Keratinocyte (primary cell): Measurements from ENCODE around the gene FANCB.

Experiments used
- EZH2 ChIP-seq: IDR thresholded peaks from one replicate; pipeline ENCODE4 v1.6.1; 2012; ENCODE audit warnings: inconsistent platforms, mild to moderate bottlenecking, low read length, moderate library complexity
- TF ChIP-seq, protein P1 (sequence below), 3 experiments: IDR thresholded peaks in 1 of 3; conservative IDR thresholded peaks in 1 of 3; optimal IDR thresholded peaks in 1 of 3; 2 replicates in 2 of 3; 3 replicates in 1 of 3; pipeline versions ENCODE3 to v1.5.1; 2011; ENCODE audit warnings: low read length in 3 of 3, mild to moderate bottlenecking in 3 of 3, moderate library complexity in 2 of 3, control low read depth in 1 of 3, inconsistent platforms in 1 of 3; ENCODE audit not compliant: insufficient read depth in 2 of 3; ENCODE audit errors: extremely low read depth in 1 of 3

DNA sequence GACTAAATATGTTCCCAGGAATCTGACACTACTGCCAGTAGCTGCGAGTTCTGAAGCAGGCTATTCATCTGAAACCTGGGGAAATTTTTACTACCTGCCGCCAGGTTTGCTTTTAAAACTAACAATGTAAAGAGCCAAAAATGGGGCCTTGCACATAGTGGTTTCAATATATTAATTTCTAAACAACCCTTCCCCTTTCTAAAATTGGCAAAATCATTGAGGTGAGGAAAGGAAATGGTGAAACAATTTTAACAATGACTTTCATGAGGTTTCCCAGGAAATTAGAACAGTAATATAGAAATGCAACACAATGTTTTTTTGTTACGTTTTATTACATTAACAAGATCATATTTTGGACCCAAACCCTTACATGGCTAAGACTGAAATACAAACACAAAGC lies 21.3 kb downstream of the FANCB start:
- TF ChIP-seq, protein P1, sequence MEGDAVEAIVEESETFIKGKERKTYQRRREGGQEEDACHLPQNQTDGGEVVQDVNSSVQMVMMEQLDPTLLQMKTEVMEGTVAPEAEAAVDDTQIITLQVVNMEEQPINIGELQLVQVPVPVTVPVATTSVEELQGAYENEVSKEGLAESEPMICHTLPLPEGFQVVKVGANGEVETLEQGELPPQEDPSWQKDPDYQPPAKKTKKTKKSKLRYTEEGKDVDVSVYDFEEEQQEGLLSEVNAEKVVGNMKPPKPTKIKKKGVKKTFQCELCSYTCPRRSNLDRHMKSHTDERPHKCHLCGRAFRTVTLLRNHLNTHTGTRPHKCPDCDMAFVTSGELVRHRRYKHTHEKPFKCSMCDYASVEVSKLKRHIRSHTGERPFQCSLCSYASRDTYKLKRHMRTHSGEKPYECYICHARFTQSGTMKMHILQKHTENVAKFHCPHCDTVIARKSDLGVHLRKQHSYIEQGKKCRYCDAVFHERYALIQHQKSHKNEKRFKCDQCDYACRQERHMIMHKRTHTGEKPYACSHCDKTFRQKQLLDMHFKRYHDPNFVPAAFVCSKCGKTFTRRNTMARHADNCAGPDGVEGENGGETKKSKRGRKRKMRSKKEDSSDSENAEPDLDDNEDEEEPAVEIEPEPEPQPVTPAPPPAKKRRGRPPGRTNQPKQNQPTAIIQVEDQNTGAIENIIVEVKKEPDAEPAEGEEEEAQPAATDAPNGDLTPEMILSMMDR (optimal IDR thresholded peaks at IDR 0.05 in 1 of 3, IDR thresholded peaks at IDR 0.05 in 1 of 3, conservative IDR thresholded peaks at IDR 0.05 in 1 of 3; ENCODE audit: extremely low read depth in 1 of 3, insufficient read depth in 2 of 3, low read length in 3 of 3): no peak
- TF ChIP-seq EZH2: no peak
